NCI-H510A (cell line): ENCODE results near the gene SLC22A1.
"Not testable (repeated sequence)": the region's sequence is repeated elsewhere in the genome, so short reads cannot be mapped to it uniquely, and the experiment has no call there.

Source experiments
- DNase-seq: peaks from one replicate; lab custom pipeline; 2025; lab: John Stamatoyannopoulos, UW

SLC22A1 gene

DNA sequence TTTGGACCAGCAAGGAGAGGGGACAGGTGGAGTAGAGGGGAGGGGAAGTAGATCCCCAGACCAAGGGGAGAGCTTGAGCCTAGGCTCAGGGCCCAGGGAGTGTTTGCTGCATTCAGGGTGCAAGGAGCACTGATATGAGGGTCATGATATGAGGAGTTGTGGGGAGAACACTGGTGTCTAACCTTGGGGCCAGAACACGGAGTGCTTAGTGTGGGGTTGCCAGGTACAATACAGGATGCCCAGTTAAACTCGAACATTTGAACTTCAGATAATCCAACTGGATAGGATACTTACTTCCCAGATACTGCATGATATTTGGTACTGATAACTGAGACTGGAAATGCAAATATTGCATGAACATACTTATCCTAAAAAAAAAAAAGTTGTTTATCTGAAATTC, 2.4 kb downstream of the SLC22A1 start:
- DNase-seq: no peak

DNA sequence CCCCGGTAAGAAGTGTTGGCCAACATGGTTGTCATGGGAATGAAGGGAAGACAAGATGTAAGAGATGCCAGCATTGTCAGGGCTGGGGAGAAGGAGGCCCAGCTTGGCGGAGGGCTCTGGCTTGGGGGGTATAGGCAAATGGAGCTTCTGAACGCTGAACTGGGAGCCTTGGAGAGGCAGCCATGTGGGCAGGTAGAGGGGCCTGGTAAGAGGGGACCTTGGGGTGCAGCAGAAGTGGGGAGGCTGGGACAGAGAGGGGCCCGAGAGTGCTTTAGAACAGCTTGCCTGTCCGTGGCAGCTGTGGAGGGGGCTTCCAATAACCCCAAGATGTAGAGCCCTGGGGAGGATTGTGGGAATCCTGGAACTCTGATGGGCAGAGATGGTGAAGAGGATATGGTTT, 3.0 kb downstream of the SLC22A1 start:
- no peak for DNase-seq

DNA sequence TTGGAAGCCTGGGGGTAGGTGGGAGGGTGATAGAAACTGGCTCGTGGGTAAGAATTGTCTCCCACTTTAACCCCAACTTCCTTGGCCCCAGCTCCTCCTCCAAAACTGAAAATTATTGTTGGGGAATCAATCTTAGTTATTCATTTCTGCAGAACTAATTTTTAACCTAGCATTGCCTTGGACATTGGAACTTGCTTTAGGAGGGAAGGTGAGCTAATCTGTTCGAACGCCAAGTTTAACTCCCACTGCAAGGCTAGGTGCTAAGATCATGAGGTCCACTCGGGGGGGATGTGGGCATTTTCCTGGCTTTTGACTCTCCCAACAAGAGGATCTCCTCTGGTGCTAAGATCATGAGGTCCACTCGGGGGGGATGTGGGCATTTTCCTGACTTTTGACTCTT, 3.5 kb downstream of the SLC22A1 start:
- not testable (repeated sequence) for DNase-seq

DNA sequence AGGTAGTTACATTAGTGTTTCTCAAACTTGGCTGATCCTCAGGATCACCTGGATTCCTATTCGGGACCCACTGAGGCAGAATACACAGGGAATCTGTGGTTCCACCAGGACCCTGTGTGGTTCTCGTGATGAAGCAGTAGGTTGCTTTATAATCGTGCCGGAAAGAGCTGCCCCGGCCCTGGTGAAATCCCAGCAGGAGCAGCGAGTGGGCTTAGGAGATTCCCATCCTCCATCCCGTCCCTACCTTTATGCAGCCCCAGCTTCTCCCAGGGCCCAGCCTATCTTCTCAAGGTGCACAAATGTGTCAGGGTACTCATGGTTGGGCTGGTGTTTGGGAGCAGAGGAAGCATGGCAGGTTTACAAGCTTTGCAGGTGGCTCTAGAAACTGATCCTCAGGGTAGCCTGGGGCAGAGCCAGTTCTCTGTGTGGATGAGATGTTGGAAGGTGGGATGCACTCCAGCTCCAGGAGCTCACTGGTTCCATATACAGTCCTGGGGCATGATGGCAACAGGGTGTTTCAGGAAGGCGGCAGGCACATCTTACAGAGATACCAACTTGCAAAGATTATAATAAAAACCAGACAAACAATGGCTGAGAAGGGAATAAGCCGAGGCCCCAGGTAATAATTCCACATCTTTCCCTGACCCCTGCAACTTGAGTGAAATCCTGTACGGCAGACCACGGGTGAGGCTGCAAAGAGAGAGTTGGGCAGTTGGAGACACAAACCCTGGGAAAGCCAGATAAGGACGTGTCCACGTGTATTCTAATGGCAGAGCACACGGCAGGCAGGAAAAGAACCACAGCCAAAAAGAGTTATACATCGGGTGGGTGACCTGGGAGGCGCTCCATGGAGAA, 5.9 kb downstream of the SLC22A1 start:
- DNase-seq: no peak

DNA sequence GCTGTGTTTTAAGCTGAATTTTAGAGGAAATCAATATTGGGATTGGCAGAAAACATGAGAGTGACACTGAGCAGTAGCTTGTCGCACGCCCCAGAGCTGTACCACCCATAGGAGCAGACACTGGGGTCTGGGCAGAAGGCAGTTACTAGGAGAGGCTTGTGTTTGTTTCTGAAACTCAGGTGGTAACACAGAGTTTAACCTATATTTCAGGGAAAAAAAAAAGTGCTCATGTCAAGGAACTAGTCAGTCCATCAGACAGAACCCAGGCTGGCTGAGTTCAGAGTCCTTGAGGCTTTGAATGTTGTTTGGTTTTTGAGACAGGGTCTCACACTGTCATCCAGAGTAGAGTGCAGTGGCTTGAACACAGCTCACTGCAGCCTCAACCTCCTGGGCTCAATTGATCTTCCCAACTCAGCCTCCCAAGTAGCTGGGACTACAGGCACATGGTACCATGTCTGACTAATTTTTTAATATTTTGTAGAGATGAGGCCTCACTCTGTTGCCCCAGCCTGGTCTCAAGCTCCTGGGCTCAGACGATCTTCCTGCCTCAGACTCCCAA, 6.6 kb downstream of the SLC22A1 start:
- no peak for DNase-seq

DNA sequence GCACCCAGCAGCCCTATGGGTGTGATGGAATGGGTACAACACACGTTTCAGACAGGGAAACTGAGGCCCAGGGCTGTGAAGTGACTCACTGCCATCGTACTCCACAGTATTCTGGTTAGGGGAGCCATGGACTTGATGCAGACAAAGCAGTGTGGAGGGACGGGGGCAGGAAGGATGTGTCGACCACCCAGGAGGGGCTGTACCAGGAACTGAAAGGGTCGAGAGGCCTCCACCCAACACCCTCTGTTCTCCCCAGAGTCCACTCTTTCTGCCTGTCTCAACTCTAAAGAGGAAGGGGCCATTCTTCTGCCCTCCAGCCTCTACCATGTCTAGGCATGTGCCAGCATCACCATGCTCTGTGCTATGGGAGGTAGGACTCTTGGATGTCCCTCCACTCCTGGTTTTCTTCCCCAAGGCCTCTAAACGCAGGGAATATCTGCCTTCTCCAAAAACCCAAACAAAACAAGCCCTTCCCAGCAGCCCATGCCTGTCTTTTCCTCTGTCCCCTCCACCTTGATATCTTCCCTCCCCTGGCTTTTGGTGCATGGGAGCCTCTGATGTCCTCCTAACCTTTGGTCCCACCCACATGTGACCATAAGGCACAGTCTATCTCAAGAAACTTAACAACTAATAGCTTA, 7.4 kb downstream of the SLC22A1 start:
- no peak for DNase-seq

DNA sequence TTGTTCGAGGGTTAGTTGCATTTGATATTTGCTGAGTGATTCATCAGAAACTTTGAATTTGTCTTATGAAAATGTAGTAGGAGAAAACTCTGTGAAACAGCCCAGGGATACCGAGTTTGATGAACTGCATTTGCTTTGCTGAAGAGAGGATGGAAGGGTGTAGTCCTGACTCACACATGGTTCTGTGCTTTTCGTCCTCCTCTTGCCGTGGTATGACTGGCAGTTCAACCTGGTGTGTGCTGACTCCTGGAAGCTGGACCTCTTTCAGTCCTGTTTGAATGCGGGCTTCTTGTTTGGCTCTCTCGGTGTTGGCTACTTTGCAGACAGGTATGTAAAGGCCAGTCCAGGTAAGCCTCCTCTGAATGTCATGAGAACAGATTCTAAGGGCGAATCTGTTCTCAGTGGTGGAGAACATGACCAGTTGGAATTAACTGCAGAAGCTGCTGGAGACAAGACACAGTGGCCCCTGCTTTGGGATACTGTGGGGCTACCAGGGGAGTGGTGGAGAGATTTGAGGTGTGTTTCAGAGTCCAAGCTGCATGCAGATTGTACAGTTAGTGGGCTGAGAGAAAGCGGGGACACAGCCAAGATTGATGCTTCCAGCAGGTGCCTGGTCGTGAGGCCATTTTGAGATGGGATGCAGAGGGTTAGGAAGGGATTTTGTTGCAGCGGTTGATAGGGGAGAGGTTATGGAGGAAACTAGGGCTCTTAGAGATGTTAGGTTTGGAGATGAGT, 8.4 kb downstream of the SLC22A1 start:
- no peak for DNase-seq

DNA sequence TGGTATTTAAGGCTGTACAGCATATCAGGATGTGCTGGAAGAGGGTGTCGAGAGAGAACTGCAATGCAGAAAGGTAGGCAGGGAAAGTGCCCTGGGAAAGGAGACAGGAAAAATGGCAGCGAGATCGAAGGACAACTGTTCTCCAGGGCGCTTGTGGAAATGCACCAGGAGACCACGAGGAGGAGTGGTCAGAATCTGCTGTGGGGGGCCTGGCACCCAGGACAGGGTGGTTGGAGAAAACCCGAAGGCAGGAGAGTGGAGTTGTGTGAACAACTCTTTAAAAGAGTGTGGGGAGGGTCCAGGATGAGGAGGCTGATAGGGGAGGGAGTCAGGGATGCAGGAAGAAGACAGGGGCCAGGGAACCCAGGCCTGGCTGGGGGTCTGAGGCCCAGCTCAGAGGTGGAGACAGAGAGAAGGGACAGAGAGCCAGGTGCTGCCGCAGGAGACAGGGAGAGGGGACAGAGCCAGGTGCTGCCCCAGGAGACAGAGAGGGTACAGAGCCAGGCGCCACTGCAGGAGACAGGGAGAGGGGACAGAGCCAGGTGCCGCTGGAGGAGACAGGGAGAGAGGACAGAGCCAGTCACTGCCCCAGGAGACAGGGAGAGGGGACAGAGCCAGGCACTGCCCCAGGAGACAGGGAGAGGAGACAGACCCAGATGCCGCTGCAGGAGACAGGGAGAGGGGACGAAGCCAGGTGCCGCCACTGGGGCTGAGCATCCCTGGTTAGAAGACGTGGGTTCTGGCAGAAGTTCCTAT, 9.3 kb downstream of the SLC22A1 start:
- no peak for DNase-seq

DNA sequence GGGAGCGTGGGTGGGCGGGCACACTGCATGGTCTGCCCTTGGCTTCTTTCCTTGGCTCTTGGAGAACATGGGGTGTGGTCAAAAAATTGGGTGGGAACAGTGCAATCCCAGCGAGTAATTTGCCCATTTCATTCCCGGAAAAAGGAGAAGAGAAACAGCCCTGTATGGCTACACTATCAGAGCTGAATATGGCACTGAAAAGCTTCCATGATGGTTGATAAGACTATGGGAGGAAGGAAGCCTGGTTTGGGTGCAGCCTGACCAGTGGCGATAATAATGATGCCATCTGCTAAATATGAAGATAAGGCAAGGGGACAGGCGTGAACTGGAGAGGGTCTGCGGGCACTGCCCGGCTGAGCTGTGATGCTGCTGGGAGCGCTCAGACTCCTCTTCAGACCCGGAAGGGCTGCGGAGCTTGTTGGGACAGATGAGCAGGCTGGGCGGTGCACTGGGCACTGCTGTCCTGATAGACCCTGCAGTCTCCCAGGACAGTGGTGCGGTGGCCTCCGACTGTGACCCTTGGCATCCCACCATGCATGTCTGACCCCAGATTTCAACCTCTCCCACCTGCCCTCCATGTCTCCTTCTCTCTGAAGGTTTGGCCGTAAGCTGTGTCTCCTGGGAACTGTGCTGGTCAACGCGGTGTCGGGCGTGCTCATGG, 10.2 kb downstream of the SLC22A1 start:
- DNase-seq: no peak

DNA sequence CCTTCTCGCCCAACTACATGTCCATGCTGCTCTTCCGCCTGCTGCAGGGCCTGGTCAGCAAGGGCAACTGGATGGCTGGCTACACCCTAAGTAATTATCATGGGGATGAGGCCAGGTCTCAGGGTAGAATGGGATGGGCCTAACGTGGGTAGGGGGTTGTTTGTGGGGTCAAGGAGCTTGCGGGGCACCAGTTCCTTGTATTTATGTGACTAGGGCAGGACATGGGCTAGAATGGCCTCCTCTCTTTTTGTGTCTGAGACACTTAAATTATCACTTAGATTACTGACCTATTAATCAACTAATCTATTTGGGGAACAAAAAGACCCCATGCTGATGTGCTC, 10.7 kb downstream of the SLC22A1 start:
- DNase-seq: no peak

DNA sequence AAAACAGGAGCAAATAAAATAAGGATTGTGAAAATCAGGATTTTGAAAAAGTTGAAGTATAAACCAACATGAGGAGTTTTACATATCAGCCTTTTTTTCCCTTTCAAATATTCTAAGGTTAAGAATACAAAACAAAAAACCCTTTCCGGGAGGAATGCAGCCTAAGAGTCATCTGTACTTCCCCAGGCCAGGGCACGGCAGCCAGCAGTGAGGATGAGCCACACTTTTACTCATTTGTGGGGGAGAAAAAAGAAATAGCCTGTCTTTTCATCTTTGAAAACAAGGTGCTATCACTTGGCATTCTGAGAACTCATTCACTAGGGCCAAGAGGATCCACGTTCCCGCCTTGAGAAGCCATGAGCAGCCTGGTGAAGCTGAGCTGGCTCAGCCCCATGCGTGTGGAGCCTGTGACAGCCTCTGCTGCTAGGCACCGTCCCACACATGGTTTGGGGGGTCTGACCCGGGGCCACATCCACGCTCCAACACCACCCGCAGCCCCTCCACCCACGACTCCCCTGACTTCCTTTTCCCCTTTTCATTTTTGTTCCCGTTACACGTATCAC, 11.2 kb downstream of the SLC22A1 start:
- DNase-seq: no peak

DNA sequence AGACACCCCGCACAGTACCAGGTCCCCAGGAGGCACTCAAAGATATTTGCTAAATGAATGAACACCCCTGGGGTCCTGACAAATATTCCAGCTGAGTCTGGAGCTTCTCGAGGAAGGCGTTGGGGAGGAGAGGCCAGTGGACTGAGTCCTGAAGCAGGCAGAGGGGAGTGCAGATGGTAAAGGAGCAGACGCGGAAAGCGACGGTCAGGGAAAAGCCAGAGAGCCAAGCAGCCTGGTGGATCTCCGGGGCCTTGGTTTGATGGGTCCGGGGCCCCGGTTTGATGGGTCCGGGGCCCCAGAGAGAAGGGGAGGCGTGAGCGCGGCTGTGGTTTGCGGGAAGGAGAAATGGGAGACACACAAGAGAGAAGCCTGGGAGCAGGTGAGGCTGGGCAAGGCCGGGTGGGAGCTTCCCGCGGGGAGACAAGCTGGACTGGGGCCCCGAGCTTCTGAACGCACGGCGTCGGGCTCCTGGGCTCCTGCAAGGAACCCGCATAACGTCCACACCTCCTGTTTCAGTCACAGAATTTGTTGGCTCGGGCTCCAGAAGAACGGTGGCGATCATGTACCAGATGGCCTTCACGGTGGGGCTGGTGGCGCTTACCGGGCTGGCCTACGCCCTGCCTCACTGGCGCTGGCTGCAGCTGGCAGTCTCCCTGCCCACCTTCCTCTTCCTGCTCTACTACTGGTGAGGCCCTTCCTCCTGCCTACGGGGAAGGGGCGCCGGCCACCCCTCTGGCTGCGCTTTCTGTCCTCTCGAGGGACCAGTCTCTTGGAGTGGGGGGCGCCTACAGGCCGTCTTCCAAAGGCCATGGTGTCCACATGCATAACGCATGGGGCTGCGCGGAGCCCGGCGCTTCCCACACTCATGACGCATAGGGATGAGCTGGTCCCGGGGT, 12.1 kb downstream of the SLC22A1 start:
- DNase-seq: no peak

DNA sequence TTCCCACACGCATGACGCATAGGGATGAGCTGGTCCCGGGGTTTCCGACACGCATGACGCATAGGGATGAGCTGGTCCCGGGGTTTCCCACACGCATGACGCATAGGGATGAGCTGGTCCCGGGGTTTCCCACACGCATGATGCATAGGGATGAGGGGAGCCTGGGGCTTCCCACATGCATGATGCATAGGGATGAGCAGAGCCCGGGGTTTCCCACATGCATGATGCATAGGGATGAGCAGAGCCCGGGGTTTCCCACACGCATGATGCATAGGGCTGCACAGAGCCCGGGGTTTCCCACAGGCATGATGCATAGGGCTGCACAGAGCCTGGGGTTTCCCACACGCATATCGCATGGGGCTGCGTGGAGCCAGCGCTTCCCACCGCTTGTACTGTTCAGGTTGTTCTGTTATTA, 12.7 kb downstream of the SLC22A1 start:
- not testable (repeated sequence) for DNase-seq

DNA sequence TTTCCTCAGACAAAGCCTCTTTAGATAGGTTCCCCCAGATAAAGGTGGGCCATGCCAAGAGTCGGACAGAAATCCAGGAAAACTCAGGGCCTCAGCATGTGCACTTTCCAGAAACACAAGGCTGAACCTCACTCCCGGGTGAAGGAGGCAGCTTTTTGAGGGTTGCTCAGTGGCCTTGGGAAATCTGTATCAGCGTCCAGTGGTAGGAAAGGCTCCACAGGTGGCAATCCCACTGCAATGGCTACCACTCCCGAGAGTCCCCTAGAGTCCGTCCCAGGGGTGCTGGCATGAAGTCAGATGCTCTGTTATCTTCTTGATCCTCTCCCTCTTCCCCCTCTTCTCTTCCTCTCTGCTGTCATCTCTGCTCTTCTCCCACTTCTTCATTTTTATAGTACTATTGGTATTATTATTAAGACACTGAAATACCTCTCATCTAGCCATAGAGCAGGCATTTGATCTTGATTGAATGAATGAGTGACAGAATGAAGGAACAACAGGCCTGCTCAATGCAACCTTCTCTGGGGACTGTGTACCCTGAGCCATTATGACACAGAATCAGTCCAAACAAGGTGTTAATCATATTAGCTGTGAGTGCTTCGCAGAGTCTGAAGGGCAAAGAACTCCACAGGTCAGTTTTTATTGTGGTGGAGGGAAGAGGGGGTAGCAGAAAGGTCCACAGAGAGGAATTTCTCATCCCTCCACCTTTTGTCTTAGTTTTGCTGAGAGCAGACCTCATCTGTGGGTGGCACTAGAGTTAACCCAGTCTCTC, 13.3 kb downstream of the SLC22A1 start:
- no peak for DNase-seq

DNA sequence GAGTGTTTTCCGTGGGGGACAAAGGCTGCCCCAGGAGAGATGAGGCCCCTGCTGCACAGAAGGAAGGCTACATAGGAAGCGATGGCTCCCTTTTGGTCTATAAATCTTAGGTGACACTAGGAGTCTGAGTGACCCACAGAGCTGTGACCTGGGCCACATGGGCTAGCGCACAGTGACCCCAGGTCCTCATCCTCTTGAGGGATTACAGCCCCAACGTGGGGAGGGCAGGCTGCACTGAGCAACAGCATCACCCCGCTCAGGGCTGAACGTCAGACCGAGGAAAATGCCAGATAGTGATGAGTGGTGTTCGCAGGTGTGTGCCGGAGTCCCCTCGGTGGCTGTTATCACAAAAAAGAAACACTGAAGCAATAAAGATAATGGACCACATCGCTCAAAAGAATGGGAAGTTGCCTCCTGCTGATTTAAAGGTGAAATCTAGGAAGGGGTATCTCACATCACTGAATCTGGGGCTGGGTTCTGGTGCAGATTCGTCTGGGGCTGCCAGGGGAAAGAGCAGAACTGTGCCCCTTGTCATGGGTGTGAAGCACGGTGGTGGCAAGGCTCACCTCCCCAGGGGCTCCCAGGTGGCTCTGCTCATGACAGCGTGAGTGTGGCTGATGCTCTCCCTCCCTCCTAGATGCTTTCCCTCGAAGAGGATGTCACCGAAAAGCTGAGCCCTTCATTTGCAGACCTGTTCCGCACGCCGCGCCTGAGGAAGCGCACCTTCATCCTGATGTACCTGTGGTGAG, 14.5 kb downstream of the SLC22A1 start:
- no peak for DNase-seq

DNA sequence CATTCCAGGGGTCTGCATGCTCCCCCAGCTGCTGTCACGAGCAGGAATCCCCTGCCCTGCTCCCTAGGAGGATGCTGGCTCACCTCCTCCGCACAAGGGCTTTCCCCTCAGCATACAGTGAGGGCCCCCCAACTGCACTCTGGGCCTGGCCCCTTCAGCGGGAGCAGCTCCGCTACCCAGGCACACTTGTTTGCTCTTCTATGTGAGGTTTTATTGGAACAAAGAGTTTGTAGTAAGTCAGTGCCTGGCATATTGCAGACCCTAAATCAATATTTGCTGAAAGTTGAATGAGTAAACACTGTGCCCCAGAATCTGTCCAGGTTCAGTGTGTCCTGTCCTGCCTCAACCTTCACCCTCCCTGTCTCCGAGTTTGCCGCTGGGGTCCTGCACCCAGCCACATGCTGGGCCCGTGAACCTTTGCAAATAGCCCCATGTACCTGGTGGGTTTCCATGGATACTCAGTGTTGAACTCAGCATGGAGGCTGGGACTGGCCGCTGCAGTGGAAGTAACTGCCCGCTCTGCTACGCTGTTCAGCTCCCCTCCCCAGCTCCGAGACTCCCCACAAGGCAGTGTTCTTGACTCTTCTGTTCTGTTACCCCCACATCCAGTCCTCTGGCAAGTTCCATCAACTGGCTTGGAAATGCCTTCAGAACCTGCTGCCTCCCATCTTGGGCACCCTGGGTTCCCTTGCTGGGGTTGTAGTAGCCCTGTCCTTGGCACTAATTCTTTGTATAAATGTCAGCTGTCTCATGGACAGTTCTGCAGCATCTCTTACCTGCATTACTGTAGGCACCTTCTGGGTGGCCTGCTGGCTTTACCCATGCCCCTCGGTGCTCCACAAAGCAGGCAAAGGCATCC, 15.7 kb downstream of the SLC22A1 start:
- no peak for DNase-seq

DNA sequence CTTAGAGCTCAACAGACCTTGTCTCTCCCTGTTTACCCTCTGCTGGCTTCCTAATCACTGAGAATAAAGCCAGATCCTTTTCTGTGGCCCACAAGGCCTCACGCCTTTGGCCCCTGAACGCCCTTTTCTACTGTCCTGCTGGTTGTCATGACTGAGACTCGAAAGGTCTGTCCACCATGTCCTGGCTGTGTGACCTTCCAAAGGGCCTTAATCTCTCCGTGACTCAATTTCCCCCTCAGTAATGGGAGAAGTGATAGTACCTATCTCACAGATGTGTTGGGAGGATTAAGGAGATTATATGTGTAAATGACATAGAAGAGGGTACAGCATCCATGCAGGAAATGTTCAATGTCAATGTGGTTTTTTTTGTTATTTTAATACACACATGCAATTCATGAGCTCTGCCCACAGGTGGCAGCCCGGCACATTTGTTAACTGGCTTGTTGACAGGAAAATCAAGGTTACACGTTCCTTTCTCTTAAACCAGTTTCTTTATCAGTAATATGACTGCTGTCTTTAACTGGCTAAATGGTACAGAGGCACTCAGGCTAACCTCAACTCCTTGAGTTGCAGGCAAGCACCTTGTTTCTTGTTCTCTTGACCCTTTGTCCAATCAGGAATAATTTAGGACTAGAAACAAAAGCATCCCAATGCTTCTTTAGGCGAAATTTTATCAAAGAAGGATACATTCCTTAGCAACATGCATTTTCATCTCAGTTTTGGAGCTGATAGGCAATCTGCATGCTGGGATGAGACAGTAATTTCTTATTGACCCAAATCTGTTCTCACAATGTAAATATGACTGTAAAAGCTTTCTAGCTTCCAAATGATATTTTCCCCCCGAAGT, 16.6 kb downstream of the SLC22A1 start:
- no peak for DNase-seq
